ENCODE measurements around the gene ZNF511.
"Not testable (repeated sequence)": the region's sequence is repeated elsewhere in the genome, so short reads cannot be mapped to it uniquely, and the experiment has no call there.

ZNF511 gene, protein sequence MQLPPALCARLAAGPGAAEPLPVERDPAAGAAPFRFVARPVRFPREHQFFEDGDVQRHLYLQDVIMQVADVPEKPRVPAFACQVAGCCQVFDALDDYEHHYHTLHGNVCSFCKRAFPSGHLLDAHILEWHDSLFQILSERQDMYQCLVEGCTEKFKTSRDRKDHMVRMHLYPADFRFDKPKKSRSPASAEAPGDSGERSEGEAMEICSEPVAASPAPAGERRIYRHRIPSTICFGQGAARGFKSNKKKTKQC
- 9.0 to 12.5 (median 11.6) reads per million in 3 experiments for total RNA-seq

DNA sequence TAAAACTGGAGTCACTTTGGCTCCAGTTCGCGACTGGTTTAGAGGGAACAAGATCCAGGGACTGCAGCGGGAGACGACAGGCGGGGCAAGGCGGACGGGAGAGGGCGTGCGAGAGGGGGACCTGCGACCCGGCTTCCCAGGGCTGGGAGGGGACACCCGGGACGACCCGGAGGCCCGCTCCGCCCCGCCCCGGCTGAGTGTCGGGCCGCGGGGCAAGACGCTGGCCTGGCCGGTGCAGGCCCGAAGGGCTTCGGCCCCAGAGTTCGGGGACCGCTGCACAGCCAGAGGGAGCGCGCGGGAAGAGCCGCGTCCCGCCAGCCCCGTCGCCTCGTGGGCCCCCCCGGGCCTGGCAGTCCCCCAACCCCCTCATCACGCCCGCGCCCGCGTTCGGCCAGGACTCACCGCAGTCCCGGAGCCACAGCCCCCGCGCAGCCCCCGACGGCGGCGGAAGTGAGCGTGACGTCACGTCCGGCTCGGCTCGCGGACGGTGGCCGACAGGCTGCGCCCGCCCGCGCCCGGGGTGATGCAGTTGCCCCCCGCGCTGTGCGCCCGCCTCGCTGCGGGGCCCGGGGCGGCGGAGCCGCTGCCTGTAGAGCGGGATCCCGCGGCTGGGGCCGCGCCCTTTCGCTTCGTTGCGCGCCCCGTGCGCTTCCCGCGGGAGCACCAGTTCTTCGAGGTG is at the start of gene ZNF511, which contains the start of gene TUBGCP2:
Gene ZNF511, plus strand, starts transcription at position 494 of the 679 bp plus-strand sequence. Its CDS starts 30 bp downstream, at position 524.
Gene TUBGCP2, minus strand, starts transcription at position 452 of the 679 bp plus-strand sequence. CDS start 5,931 bp downstream, outside the sequence.
- DNase-seq = peak; percentile 94

DNA sequence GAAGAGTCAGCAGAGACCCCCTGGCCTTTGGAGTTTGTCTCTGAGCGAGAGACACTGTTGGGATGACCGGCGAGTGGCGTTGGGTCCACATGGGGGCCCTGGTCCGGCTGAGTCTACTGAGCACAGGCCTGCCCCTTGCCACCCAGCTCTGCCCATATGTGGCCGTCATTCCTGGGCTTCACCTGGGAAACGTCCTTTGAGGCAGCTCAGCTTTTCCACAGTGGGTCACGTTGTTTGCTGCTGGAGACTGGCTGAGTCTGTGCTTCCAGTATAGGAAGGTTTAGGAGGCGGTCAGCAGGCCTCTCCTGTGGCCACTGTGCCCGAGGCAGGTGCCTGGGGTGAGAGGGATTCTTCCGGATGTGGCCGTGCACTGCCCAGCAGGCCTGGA is 49.1 kb upstream of the ZNF511 start:
- no peak for DNase-seq

DNA sequence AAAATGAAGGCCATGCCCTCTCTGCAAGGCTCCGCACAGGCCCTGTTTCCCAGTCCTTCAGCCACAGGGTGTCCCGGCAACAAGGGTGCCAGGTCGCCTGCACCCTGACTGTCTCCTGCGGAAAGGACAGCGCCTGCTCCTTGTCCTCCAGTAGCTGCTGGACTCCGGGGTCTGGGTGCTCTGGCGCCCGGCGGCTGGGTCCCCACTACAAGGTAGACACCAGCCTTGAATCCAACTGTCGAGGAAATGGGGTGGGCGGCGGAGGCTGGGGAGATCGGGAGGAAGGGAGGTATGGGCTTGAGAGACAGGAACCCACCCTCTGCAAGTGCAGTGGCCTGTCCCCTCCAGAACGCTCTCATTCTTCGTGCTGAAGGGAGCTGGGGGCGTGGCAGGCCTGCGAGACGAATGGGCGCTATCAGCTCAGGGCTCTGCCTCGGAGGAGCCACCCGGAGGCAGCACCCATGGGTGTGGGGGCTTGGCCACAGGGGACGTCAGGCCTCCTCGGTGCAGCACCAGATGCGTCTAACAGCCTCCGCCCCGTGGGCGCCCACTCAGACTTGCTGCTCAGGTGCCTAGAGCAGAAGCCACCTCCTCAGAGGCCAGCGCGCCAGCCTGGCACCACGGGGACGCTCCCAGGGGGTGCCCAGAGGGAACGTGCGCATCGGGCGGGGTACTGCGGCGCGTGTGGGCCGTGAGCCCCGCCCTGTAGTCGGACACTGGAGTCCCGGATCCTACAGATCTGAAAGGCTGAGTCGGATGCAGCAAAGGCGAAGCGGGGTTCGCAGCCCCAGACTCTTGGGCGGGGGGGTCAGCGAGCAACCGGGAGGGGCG is 47.6 kb upstream of the ZNF511 start:
- DNase-seq = peak; percentile 71

DNA sequence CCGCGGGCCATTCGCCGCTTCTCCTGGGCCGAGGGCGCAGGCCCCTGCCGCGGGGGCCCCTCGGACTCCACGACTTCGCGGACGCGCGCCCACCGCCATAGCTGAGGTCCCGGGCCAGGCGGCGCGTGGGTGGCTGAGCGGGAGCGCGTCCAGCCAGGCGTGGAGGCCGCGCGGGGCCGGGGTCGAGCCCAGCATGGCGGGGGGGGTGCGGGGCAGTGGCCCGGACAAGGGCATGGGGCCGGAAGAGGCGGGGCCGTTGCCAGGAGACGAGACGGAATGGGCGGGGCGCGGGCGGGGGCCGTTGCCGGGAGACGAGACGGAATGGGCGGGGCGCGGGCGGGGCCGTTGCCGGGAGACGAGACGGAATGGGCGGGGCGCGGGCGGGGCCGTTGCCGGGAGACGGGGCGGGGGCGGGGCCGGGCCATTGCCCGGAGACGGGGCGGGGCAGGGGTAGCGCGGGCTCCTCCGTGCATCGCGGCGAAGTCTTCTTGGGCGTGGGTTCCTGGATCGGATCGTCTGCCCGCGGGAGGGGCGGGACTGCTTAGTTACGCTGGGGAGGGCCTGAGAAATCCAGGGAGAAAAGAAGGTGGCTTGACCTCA is 46.9 kb upstream of the ZNF511 start:
- DNase-seq = peak; percentile 77

DNA sequence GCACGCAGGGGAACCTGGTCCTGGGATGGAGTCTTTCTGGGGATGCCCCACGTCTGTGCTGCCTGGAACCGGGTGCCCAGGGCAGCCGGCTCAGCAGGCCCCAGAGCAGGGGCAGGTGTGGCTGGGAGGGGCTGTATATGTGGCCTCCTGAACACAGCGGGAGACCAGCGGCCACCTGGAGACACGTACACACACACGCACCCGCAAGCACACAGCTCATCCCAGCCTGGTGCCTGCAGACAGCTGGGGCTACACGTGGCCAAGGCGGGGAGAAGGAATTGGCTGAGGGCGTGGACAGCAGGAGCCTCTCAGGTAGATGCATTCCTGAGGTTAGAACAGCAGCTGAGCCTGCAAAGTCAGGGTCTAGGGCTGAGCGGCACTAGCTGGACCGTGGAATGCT is 46.0 kb upstream of the ZNF511 start:
- no peak for DNase-seq

DNA sequence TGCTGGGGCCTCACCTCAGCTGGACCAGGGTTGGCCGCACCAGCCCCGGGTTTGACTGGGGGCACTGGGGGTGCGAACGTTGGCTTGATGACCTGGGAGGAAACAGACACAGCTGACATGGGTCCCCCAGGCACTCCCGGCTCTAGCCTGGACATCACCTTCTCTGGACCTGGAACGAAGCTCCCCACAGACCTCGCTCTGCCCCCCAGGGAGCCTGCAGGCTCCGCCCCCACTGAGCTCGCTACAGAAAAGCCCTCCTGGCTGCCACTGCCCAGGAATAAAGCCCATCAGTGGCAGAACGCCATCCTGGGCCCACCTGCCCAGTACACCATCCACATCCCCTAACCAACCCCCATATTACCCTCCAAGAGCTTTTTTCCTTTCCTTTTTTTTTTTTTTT is 45.0 kb upstream of the ZNF511 start:
- no peak for DNase-seq

DNA sequence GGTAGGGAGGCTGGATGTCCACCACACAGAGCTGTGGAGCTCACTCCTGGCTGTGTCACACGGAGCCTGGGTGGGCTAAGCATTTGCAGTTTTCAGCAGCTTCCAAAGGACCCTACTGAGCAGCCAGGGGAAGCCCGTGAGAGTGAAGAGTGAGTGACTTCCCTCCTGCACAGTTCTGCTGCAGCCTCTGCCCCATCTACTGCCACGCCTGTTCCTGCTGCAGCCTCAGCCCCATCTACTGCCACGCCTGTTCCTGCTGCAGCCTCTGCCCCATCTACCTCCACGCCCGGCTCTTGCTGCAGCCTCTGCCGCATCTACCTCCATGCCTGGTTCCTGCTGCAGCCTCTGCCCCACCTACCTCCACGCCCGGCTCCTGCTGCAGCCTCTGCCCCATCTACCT is 44.3 kb upstream of the ZNF511 start:
- DNase-seq = peak; percentile 49

DNA sequence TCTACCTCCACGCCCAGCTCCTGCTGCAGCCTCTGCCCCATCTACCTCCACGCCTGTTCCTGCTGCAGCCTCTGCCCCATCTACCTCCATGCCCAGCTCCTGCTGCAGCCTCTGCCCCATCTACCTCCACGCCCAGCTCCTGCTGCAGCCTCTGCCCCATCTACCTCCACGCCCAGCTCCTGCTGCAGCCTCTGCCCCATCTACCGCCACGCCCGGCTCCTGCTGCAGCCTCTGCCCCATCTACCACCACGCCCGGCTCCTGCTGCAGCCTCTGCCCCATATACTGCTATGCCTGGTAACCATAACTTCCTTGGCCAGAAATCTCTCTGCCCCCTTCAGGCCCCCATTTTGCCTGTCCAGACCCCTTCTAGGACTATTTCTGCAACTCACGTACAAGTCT is 43.7 kb upstream of the ZNF511 start:
- not testable (repeated sequence) for DNase-seq

DNA sequence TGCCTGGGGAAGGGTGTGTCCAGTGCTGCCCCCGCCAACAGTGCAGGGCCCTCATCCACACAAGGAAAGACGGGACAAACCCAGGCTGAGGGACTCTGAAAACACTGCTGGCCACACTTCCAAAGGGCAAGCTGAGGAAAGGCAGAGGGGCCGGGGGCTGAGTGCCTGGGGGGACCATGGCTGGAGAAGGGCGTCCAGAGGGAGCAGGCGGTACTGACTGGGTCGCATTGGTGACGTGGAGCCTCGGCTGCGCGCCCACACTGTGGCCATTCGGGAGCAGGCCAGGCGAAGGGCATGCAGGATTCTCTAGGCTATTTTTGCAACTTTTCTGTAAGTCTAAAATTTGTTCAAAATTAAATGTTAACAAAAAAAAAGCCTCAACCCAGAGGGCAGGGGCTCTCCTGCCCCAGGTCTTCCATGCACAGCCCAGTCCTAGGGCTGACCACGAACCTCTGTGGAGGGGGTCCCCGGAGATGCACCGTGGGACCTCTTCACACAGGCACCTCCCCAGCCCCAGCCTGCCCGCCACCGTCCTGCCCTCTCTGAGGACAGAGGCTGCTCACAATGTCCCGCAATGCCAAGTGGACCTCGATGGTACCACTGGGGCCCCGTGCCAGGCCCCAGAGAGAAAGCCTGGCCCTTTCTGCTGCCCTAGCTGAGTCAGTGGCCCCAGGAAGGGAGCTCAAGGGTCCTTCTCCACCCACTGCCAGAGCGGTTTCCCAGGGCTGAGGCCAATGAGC is 42.5 kb upstream of the ZNF511 start:
- no peak for DNase-seq

DNA sequence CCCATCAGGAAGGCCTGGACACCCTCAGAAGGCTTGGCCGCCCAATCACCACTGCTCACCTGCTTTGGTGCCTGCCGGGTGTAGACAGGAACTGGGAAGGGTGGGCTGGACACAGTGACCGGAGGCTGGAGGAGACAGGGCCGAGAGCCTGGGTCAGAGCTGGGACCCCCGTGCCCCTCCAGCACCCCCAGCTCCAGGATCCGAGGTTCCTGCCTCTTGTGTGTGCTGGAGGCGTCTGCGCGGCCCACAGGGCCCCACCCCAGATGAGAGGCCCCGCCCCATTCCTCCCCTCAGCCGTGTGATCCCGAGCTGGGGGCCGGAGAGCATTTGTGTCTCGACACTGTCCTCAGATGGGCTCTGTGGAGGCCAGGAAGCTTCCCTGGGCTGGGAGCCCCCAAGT is 41.4 kb upstream of the ZNF511 start:
- DNase-seq = no peak

DNA sequence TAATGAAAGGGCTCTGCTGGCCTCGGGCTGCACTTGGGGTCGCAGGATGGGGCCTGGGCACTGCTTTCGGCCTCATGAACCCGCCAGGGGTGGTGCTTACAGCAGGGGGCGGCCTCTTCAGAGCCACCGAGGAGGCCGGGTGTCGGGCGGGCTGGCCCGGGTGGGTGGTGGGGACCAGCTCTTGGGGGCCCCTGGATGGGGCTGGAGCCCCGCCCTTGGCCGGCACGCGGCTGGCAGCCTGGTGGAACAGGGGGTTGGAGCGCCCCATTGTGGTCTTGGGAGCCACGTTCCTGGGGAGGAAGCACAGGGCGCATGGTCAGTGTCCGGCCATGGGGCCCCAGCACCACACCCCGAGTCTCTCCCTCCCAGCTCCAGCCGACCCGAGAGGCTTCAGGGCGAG is 40.9 kb upstream of the ZNF511 start:
- DNase-seq = no peak

DNA sequence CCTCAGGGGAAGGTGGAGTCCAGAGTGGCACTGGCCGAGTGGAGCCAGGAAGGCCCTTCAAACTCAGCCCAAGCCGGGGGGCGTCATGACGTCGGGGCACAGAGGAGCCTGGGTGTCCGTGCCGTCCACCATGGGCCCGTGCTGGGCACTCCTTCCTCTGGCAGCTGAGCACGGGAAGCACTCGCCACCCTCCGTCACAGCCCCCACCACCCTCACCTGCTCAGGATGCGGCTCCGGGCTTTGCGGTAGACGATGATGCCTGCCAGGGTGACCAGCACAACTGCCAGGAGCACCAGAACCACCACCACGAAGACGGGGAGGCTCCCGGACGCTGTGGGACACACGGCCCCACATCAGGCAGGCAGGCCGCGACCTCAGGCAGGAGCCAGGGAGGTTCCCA is 40.2 kb upstream of the ZNF511 start:
- DNase-seq = no peak

DNA sequence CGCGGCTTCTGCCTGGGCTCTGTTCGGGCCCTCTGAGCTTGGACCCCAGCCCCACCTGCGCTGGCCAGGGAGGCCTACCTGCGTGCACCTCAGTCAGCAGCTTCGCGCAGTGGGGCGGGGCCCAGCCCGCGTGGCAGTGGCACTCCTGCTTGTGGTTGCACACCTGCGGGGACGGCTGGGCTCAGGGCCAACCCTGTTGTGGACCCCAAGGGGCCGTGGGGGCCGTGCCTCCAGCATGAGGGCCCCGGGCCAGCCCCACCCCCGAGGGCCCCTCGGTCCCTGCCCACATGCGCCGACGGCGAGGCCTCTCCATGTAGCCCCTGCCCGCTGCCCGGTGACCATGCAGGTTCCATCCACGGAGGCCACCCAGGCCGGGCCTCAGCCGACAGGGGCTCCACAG is 39.3 kb upstream of the ZNF511 start:
- no peak for DNase-seq

DNA sequence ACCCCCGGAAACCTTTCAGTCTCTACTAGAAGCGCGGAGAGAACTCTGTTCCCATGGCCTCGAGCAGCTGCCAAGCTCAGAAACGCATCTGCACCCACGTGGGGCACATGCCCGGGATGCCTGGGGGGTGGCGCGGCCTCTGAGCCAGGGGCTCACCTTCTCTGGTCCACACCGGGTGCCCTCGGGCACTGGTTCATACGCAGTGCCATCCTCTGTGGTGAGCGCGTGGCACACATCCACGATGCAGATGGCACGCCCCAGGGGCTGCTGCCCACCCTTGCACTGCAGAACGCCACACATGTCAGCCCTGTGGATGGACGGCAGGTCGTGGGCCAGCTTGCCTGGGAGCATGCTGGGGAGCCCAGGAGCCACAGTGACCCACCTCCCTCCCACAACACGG is 38.5 kb upstream of the ZNF511 start:
- DNase-seq = no peak

DNA sequence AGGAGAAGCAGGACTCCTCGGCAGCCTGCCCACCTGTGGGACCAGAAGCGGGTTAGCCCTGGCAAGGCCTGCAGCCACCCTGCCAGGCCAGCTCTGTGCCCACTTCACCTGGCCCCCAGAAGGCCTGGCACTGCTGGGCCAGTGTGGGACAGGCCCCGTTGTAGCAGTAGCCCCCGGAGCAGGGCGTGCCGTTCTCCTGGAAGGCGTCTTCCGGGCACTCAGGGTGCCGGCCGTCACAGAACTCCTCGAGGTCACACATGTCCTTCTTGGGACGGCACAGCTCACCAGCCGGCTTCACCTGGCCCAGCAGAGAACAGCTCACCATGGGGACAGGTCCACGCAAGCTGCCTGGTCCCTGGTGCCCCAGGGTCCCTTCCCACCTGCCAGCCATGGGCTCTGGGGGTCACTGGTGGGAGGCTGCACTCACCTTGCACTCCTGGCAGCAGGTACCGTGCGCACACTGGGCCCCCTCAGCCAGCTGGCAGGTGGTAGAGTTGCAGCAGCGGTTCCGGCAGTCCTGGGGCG is 37.9 kb upstream of the ZNF511 start:
- no peak for DNase-seq

DNA sequence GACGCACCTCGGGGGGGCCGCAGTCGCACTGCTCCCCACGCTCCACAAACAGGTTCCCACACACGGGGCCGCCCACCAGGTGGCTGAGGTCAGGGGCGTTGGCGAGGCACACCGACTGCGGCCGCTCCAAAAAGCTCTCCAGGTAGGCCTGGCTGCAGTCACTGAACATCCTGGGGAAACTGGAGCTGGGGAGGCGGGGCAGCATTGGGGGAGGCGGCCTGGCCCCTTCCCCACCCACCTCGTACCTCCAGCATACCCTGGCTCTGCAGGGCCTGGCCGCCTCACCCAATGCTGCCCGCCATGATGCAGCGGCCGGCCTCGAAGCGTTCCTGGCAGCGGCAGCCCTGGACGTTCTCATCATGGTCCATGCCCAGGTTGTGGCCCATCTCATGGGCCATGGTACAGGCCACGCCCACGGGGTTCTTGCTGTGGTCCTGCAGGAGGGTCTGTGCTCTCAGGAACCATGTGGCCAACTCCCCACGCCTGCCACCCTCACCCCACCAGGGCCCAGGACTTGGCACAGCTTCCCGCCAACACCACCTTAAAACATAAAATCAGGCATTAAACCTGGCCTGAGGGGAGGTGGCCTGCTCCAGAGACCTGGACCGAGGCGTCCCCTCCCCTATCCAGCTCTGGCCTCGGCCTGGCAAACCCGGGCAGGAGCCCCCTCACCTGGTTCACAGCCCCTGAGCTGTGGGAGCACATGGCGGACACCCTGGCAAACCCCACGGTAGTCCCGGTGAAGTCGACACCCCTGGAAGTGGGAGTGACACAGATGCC is 37.0 kb upstream of the ZNF511 start:
- no peak for DNase-seq

DNA sequence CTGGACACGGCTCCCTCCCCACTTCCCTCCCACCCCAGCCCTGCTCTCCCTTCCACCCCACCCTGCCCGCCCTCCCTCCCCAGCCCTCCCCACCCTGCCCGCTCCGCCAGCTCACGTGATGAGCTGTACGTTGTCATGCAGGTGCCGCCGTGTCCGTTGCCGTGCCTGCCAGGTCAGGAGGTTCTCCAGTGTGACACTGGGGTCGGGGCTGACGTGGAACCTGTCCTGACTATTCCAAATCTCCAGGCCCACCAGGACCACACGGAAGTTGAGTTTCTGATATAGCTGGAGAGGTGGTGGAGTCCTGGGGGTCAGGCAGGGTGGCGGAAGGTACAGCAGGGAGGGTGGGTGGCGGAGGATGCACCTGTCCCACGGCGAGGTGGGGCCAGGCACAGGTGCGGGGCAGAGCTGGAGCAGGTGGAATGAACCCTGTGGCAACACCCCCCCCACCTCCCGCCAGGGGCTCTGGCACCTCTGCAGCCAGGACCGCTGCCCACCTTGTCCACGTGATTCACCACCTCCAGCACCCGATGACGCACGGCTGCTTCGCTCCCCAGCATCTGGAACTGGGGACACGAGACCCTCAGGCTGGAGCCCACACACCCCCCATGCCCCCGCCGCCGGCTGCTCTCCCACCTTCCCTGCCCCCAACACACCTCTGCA is 36.3 kb upstream of the ZNF511 start:
- no peak for DNase-seq

DNA sequence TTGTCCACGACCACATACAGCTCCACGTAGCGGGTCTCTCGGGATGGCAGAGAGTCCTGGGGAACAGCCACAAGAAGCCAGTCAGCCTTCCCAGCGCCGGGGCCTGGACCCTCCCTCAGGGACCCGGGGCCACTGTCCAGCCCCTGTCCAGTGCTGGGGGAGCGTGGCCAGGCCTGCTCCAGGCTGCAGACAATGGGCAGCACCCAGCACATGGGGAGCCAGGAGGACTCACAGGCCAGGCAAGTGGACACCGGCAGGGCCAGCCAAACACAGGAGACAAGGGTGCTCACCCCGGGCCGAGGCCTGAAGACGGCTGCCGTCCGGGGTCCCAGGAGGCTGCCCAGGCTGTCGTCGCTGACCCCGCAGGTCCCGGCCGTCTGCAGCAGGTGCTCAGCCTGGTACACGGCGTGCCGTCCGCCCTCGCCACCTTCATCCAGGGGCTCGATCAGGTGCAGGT is 35.7 kb upstream of the ZNF511 start:
- no peak for DNase-seq

DNA sequence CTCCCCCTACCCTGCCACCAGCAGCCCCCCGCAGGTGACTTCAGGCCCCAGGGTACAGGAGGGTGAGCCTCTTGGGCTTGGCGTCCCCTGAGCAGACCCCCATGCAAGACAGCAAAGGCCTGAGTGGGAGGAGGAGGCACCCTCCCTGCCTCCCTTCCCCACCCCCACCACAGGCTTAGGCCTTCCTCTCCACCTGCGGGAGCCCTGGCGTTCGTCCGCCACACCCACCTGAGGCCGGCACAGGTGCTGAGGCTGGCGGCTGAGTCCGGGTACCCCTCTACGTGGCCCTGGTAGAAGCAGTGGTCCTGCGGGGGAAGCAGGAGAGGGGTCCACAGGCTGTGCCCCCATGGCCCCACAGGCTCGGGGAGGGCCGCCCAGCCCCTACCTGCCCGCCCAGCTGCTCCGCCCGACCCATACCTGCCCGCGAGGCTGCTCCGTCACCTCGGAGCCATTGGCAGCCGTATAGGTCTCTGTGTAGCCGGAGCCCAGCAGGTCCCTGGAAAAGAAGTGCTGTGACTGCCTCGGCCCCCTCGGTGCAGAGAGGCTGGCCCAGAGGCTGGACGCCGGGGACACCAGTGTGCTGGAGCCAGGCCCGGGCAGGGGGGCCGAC is 35.1 kb upstream of the ZNF511 start:
- no peak for DNase-seq

Measured in central memory CD4-positive, alpha-beta T cell (primary cell).